Neural crest cell (in vitro differentiated cells): ENCODE results near the gene DDX10. TPM values are rescaled to one million over a fixed set of nuclear protein-coding genes. Genes with fewer than 3 reads are reported as not detected.

Source experiments
- DNase-seq: peaks from one replicate; pipeline ENCODE4 v3.0.0; 2021; ENCODE audit warnings: low read depth, mixed read lengths, low spot score
- H3K27ac Mint-ChIP-seq: one replicate; pipeline ENCODE4 v1.8.0; 2021; ENCODE audit warnings: mild to moderate bottlenecking, mixed read lengths; ENCODE audit not compliant: unreplicated experiment
- H3K27me3 Mint-ChIP-seq: 2 replicates; pipeline ENCODE4 v1.8.0; 2021; ENCODE audit warnings: low read depth, mild to moderate bottlenecking, mixed read lengths
- H3K36me3 Mint-ChIP-seq: 2 replicates; pipeline ENCODE4 v1.8.0; 2021; ENCODE audit warnings: low read depth, mild to moderate bottlenecking, mixed read lengths
- H3K4me1 Mint-ChIP-seq: 2 replicates; pipeline ENCODE4 v1.8.0; 2021; ENCODE audit warnings: mixed read lengths
- H3K4me3 Mint-ChIP-seq: one replicate; pipeline ENCODE4 v1.8.0; 2021; ENCODE audit warnings: mild to moderate bottlenecking, mixed read lengths
- H3K9me3 Mint-ChIP-seq: 2 replicates; pipeline ENCODE4 v1.8.0; 2021; ENCODE audit warnings: mixed read lengths
- total RNA-seq: library from RNA; stranded (reverse); gene quantifications from 2 replicates; pipeline ENCODE4 v1.2.1, GENCODE V29; 2021
- TF ChIP-seq, protein P1 (sequence below): fragments of 200-600 bp; sonication (generic); conservative IDR thresholded peaks from 2 replicates; pipeline ENCODE4 v1.5.0; 2021; ENCODE audit warnings: antibody characterized with exemption, mild to moderate bottlenecking

DDX10 gene
- total RNA-seq, 1 donor from 2014 or later: 38.5 TPM

DNA sequence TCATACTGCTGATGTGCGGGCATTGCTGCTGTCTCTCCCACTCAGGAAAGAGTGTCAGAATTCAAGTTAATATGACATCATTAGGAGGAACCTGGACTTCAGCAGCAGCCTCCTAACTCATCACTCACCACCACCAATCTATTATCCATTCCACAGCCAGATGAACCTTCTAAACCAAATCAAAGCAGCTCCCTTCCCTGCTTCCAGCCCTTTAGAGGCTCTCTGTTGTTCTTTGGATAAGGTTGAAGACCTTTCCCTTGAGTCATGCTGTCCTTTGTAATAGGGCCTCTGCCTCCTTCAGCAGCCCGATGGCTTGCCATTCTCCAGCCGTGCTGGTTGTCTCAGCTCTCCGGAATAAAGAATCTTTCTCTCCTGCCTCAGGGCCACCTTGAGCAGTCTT, 301.3 kb downstream of the DDX10 start:
- TF ChIP-seq, protein P1, sequence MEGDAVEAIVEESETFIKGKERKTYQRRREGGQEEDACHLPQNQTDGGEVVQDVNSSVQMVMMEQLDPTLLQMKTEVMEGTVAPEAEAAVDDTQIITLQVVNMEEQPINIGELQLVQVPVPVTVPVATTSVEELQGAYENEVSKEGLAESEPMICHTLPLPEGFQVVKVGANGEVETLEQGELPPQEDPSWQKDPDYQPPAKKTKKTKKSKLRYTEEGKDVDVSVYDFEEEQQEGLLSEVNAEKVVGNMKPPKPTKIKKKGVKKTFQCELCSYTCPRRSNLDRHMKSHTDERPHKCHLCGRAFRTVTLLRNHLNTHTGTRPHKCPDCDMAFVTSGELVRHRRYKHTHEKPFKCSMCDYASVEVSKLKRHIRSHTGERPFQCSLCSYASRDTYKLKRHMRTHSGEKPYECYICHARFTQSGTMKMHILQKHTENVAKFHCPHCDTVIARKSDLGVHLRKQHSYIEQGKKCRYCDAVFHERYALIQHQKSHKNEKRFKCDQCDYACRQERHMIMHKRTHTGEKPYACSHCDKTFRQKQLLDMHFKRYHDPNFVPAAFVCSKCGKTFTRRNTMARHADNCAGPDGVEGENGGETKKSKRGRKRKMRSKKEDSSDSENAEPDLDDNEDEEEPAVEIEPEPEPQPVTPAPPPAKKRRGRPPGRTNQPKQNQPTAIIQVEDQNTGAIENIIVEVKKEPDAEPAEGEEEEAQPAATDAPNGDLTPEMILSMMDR: no peak
- Mint-ChIP-seq H3K9me3 (peaks cover 3% of the 10 kb centered on the region), H3K27ac (no peak overlapping the region), H3K27me3 (no peaks in the 10 kb centered on the region), H3K4me3 (no peak overlapping the region), H3K4me1 (peaks cover under 1% of the 10 kb centered on the region), H3K36me3 (no peaks in the 10 kb centered on the region)
- DNase-seq: no peak

GRCh38 chr11:108966978-108967377, 302.1 kb downstream of the DDX10 start:
- no peaks in the 10 kb centered on the region for H3K27me3 Mint-ChIP-seq
- H3K9me3 Mint-ChIP-seq: peaks cover 3% of the 10 kb centered on the region
- no peak overlapping the region for H3K4me3 Mint-ChIP-seq
- H3K36me3 Mint-ChIP-seq: no peaks in the 10 kb centered on the region
- H3K27ac Mint-ChIP-seq: no peak overlapping the region
- no peaks in the 10 kb centered on the region for H3K4me1 Mint-ChIP-seq
- DNase-seq: no peak
- TF ChIP-seq, protein P1: no peak

- TF ChIP-seq, protein P1: no peak
- Mint-ChIP-seq H3K27ac (no peak overlapping the region), H3K27me3 (no peaks in the 10 kb centered on the region), H3K4me1 (no peaks in the 10 kb centered on the region), H3K9me3 (peaks cover 3% of the 10 kb centered on the region), H3K36me3 (no peaks in the 10 kb centered on the region), H3K4me3 (no peak overlapping the region)
- DNase-seq: no peak
Observed at GRCh38 chr11:108967571-108967970, 302.7 kb downstream of the DDX10 start.

DNA sequence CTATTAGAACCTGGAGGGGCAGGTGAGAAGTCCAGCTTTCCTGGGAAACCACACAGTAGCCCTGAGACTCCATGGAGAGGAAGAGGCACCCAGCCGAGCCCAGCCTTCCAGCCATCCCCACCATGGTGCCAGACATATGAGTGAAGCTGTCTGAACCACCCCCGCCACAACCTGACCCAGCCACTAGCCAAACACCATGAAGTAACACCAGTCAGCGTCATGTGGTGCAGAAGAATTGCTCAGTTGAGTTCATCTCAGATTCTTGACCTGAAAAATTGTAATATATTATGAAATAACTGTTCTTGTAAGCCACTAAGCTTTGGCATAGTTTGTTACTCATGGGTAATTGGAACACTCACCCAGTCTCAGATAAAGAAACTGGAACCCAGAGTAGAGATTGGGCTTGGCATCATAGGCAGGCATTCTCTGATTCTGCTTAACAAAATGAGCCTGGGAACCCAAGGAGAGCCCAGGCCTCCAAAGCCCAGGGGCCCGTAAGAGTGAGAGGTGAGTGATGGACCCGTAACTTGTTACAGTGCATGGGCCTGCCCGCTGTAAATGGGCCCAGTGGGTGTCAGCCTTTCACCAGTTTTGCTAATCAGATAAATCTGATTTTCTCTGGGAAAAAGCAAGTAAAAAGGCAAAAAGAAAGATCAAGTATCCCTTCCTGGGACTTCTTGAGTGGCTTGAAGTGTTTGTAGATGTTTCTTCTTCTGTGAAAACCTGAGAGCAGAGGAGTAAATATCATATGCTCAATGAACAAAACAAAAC, 305.5 kb downstream of the DDX10 start:
- no peaks in the 10 kb centered on the region for H3K27me3 Mint-ChIP-seq

GRCh38 chr11:108973402-108974162, 308.7 kb downstream of the DDX10 start:
- DNase-seq: no peak
- H3K36me3 Mint-ChIP-seq: no peaks in the 10 kb centered on the region
- H3K9me3 Mint-ChIP-seq: no peaks in the 10 kb centered on the region
- TF ChIP-seq, protein P1: no peak
- H3K4me3 Mint-ChIP-seq: no peak overlapping the region
- H3K27ac Mint-ChIP-seq: no peak overlapping the region
- H3K27me3 Mint-ChIP-seq: no peaks in the 10 kb centered on the region
- H3K4me1 Mint-ChIP-seq: no peaks in the 10 kb centered on the region

More for the DNA sequence above, 305.5 kb downstream of the DDX10 start:
- no peak for DNase-seq
- TF ChIP-seq, protein P1: no peak
- no peaks in the 10 kb centered on the region for H3K4me1 Mint-ChIP-seq
- H3K36me3 Mint-ChIP-seq: no peaks in the 10 kb centered on the region
- H3K9me3 Mint-ChIP-seq: no peaks in the 10 kb centered on the region
- no peak overlapping the region for H3K27ac Mint-ChIP-seq
- H3K4me3 Mint-ChIP-seq: no peak overlapping the region
